Activated T-helper 1 cell treated with Interleukin-2 at 50 U/mL for 16 hours (primary cell): ENCODE results near the gene SH3GL2.

Source experiments
- DNase-seq: peaks from one replicate; pipeline ENCODE4 v3.0.0-alpha.2; 2020; ENCODE audit warnings: low read depth

Gene SH3GL2

DNA sequence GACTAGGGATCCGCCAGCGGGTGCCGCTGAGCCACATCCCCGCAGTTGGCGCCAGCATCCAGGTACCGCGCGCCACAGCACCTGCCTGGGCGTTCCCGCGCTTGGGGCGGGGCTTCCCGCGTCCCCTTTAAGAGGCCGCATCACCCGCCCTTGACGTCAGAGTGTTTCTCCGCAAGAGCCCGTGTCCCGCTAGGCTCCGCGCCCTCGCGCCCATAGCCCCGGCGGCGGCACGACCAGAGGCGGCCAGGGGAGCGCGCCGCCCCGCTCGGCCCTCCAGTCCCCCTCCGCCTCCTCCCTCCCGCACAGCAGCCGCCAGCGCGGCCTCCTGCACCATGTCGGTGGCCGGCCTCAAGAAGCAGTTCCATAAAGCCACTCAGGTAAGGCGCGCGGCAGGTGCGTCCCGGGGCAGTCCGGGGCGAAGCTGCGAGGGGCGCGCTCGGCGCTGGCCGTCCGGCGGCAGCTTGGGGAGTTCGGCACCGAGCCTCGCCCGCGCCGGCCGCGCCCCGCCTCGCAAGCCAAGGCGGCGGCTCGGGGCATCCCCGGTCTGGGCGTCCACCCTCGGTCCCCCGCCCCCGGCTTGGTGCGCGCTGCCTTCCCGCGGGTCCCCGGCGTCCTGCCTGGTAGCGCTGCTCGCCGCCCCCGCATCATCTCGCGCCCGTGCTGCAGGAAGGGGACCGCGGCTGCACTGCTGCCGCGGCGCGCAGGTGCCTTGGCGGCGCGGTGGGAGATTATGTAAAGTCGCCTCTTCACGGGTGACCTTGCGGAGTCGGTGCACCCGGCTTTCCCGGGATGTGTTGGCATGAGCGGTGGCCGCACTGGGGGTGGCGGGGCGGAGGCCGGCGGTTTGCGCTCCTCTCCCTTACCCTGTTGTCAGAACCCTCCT lies at the start of gene SH3GL2:
SH3GL2 (plus strand) TSS at position 156 of the 883 bp plus-strand sequence.
- DNase-seq, result no peak

DNA sequence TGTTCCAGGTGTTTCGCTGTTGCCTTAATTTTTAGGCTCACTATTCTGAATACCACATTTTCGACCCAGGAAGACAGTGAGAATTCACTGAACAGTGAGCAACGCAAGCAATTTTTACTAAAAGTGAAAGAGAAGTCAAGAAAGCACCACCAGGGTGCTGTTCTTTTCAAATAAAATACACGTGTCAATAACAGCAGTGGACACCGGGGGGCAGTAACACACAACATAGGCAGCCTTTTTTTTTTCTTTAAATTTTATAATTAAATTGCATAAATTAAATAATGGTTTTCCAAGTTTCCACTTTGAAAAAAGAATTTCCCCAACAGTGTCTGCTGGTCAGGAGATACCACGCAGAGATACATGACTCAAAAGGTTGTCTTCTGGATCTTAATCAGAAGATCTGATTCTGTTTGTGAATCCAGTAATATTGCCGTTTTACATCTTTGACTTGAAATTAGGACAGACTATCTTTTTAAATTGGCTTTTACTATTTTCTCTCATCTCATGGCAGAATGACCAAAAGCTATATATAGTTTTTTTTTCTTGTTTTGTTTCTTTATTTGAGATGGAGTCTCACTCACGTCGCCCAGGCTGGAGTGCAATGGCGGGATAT lies 47.1 kb upstream of the SH3GL2 start:
- no peak for DNase-seq

DNA sequence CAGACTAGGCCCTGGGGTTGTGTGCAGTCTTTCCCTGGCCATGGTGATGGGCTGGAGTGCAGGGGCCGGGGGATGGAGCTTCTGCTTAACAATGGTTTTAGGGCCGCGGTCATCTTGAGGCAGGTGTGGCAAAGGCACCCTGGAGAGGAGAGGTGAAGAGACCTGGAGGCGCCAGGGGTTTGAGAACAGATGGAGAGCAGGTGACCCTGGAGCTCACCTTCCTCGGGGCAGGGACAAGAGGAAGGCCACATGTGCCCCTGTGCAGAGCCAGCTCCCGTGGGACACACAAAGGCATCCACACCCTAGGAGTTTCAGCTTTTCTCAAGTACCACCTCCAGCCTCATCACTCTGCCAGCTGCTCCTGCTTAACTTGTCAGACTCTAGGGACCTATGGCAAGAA lies 46.4 kb upstream of the SH3GL2 start:
- DNase-seq, result no peak

DNA sequence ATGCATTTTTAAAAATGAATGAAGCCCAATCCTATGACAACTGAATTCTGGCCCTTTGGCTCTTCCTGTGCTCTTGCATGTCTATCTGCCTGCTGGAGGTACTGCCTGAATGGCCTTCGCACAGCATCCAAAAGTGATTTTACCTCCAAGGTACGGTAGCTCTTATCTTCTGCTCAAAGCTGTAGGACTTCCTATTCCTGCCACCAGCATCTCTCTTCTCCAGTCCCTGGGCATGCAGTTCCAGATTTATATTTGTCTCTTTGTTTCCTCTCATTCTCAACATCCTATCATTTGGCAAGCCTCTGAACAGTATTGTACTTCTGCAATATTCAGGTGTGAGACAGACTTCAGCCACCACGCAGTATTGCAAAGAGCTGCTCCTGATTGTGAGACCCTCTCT lies 43.7 kb upstream of the SH3GL2 start:
- DNase-seq, result no peak

DNA sequence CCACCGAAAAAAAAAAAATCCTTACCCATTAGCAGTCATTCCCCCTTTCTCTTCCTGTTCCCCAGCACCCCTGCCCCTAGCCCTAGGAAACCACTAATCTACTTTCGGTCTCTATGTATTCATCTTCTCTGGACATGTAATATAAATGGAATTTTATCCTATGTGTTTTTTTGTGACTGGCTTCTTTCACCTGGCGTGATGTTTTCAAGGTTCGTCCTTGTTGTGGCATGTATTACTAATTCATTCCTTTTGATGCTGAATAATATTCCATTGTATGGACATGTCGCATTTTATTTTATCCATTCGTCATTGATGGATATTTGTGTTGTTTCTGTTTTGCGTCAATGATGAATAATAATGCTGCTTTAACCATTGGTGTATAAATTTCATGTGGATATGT lies 42.8 kb upstream of the SH3GL2 start:
- no peak for DNase-seq

DNA sequence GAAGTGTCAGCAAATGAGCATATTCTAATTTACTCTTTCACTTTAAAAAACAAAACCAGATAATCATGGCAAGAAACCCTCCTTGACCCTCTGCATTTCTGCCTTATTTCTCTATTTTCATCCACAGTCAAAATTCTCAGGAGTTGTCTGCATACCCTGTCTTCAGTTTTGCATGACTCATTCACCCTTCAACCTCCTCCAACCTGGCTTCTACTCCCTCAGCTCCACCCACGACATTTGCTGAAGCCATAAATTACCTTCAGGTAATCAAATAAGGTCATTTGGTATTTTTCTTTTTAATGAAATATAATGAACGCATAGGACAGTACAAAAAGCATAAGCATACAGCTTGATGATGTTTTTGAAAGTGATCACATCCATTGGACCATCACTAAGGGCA lies 27.8 kb upstream of the SH3GL2 start:
- DNase-seq, result no peak

DNA sequence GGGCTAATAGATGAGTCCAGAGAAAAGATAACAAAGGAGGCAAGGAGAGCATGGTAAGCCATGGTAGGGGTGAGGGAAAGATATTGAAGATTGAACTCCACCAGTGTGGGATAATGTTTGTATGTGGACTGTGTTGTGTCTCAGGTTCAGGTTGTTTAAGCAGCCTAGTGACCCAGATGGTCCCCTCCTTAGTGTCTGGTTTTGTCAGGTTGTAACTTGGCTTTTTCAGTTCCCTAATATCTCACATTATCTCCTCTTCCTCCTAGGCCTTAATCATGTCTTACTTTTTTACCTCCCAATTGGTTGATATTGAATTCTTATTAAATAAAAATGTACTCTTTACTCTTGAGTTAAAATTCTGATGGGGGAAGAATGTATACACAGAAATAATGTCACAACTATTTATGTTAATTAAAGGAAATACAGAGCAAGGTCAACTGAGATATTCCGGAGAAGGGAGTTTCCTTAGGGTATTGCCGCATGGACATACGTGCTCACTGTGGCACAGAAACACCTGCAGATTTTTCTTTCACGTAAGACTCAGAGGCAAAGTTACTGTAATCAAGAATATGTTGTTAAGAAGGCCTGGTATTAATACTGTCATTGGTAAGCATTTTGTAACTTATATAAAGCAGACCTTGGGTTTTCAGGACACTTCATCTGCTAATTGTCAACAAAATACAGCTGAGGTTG lies 23.4 kb upstream of the SH3GL2 start:
- no peak for DNase-seq

DNA sequence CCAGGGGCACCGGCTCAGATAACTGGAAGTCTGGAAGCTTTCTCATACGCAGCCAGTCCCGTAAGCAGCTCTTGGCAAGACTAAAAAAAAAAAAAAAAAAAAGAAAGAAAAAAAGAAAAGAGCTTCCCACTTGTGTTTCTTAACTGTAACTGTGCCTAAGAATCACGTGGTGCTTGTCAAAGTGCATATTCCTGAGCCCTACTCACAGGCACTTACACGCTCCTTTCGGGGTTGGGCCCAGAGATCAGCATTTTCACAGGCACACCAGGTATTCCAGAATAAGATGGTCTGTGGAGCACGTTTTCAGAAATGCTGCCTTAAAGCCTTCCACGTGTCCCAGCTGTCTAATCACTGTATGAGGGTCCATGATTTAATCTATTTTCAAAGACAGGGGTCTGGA lies 22.6 kb upstream of the SH3GL2 start:
- DNase-seq, result no peak

DNA sequence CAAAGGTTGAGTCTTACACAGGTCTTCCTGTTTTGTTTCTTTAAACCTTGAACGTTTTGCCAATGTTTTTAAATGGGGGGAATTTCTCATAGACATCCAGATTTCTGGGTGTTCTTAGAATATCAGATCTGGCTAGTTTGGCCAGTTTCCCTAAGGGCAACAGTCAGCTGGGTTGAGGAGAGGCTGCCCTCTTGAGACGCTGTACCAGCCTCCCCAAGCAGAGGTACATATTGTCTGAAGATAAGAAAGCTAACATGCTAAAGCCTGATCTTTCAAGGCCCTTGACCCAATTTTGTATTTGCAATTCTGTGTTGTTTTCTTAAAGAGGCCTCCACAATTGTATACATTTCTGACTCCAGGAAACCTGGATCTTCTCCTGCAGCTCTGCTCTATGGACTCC lies 21.9 kb upstream of the SH3GL2 start:
- DNase-seq, result no peak

DNA sequence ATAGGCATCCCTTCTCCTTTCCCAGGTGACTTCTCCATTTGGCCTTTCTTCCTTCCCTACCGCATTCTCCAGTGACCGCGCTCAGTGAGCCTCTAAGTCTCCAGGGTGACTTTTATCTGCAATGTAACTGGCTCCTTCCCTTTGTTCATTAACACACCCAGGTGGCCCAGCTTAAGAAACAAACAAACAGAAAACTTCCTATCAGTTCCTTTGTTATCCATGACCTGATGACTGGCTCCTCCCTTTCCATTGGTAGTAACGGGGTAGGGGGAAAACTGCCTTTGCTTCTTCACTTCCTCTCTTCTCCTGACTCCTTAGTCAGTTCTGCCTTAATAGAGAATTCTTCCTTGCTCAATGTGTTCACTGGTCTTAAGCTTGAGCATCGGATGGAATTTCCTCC lies 7.0 kb upstream of the SH3GL2 start:
- DNase-seq, result no peak

DNA sequence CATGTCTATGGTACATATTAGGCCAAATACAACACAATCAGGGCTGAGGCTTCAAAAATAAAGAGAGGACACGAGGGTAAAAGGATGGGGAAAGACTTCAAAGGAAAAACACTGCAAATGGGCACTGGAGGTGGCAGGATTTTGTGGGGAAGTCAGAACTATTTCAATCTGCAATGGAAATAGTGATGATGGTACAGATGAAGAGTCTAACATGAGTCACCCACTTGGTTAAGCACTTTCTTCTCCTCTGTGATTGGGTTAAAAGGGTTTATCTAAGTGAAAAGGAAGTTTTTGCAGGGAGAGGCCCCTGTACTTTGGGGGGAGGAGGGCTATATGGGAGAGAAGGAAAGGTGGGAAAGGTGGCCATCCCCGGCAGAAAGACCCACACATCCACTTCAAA lies 4.5 kb upstream of the SH3GL2 start:
- no peak for DNase-seq

DNA sequence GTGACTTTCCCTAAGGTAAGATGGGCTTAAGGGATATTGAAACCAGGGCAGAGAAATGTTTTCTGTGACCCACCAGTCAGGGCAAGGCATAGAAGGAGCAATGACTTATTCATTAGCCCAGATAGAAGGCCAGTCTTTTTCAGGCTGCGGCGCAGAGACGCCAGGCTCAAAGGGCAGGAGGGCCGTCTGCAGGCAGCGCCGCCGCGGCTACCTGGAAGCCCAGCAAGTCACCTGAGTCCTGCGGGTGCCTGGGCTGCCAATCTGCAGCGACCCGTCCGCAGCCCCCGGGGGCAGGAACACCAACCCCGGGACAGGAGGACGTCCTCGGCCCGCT lies 322 bp upstream of the SH3GL2 start:
- DNase-seq, result no peak

DNA sequence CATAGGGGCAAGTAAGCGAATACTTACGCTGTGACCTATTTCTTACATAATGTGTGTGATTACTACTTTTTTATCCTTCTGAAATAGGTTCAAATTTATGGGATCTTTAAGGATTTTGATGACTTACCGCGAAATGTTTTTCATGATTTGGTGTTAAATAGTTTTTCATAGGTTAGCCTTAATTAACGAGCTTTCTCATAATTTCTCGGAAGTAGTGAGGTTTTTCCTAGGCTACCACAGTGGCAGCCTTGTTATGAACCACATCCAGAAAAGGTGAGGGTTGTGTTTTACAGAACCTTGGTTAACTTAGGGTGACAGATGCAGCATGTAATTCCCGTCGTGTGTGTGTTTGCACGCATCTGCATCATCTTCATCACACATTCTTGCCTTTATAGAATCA lies 1.3 kb downstream of the SH3GL2 start:
- no peak for DNase-seq

DNA sequence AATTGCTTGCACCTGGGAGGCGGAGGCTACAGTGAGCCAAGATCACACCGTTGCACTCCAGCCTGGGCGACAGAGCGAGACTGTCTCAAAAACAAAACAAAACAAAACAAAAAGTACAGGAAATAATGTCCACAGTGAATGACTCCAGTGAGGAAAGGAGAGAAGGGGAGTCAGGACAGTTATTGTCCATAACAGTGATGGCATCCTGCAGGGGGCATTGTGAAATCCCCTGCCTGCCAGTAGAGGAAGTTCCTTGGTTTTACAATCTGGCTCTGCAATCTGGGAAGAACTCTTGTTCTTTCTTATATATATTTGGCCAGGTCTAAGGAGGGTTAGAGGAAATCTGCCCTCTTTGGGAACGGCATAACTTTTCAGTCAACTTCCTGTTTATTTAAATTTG lies 8.2 kb downstream of the SH3GL2 start:
- DNase-seq, result no peak

DNA sequence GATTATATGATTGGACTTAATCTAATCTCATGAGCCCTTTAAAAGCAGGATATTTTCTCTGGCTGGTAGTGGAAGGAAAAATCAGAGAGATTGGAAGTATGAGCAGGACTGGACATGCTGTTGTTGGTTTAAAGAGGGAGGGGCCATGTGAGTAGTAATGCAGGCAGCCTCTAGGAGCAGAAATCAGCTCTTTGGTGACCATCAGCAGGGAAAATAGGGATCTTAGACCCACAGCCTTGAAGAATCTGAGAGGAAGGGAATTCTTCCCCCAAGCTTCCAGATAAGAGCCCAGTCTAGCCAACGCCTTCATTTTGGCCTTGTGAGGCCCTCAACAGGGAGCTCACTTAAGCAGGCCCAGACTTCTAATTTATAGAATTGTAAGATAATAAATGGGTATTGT lies 9.5 kb downstream of the SH3GL2 start:
- no peak for DNase-seq

DNA sequence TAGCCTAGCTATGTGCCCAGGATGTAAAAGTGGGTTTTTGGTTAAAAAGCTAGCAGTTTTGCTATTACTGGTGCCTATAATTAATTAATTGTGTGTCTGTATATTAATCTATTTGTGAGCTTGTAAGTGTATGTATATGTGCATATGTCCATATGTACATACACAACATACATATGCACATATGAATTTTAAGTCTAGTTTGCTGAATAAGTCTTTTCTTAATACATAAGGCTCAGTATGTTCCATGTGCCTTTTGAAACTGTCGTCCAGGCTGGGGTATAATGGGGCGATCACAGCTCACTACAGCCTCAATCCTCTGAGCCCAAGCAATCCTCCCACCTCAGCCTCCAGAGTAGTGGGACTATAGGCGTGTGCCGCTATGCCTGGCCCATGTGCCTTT lies 10.1 kb downstream of the SH3GL2 start:
- no peak for DNase-seq

DNA sequence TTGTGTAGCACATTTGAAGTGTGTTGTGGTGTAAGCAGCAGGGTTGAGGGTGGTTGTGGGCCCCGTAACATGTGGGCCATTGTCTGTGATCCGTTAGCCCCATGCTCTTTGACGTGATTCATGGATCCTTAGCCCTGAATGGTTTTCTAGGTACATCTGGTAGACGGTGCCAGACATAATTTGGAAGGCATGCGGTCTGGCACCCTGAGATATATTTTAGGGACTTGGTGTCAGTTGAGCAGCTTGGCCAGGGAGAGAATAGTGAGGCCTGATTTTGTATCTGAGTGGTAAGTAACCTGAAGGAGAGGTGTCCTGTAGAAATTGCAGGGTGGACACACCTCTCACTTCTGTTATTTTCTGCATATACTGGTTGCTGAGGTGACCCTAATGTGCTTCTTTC lies 10.9 kb downstream of the SH3GL2 start:
- no peak for DNase-seq

DNA sequence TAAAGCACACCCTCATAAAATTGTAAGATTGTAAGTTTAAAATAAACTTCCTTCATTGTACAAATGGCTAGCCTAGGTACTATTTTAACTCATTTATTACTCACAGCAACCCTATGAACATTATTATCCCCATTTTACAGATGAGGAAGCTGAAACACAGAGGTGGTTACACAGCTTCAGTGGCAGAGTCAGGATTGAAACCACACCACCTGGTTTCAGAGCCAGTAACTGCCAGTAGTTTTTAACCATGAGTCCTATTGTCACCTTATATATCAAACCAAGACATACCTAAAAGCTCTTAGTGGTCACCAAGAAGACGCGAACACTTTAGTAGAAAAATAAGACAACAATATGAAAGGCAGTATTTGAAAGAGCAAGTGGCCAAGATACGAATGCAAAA lies 16.1 kb downstream of the SH3GL2 start:
- DNase-seq, result no peak

DNA sequence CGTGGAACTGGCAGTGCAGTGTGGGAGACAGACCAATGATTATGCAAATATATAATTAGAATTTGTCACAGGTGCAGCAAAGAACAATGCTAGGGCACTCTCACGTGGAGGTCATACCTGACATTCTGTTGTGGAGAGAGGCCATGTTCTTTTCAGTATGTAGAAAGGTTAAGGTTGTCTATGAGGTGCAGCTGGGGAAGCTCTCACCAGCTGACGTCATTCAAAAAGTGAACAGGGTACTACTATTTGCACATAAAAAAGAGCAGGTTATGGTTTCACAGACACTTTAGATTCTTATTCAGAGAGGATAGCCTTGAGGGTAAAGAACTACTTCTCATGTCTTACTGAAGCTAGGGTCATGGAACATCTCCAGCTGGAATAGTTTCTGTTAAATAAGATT lies 19.1 kb downstream of the SH3GL2 start:
- no peak for DNase-seq

DNA sequence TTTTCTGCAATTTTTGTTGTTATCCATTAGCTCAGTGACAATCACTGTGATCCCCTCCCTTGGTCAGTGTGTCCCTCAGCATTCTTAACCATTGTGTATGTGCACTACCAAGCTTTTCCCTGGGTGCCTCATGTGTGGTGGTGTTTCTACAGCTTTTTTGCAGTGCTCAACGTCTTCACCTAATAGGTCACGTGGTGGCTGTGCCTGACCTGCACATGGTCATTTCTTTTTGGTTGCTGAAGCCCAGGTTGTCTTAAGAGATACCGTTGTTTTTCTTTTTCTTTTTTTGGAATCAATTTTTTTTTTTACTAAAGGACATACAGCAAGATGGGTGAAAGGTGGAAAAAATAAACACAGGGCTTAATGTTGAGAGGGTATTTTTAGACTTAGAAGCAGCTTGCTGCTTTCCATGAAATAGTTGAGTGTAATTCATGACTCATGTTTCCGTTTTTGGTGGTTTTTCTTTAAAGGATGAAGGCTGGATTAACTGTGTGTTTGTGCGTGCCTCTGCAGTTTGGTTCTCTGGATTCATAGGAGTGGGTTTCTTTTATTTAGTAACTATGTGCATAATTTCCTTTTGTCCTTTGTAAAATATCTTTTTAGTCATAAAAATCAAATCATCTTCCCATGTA lies 22.2 kb downstream of the SH3GL2 start:
- DNase-seq, result no peak

DNA sequence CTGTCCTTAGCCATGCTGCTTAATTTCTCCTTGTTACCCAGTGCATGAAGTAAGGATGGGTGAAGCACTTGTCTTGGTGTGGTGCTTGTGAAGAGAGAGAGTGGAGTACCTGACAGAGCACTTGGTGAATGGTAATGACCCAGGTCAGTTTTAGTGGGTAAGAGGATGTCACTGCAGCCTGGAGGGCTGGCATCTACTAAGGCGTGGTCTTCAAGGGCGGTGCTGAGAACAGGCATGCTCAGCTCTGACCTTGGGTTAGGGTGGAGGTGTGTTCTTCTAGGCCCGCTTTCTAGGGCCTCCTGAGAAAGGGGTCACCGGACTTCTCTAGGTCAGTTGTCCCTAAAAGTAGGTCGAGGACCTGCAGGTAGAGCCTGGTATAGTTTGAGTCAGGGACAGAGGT lies 25.7 kb downstream of the SH3GL2 start:
- DNase-seq, result no peak

DNA sequence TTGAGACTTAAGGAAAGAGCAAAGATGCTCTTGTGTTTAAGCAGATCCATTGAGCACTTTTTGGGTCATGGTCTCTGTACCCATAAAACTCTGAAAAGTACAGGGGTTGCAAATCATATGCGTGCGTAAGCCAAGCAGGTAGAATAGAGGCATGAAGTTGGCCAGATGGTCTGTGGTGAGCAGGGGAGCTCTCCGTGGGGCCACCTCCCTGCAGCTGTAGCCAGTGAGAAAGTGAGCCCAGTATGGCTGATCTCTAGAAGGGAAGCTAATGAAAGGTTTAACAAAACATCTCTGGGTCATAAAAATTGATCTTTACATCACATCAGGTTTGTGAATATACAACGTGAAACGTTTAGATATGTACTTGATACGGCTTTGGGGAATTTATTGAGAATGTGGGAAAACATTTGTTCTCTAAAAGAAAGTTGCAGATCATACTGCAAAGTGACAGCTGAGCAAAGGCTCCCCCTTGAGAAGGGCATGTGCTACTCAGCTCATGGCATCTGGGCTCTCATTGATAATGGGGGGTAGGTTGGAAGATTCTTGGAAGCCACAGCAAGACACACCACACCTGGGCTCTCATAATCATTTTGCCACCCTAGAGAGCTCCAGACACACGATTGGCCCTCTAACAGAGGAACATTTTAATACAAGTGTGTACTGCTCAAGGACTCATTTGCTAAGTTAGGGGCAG lies 30.6 kb downstream of the SH3GL2 start:
- no peak for DNase-seq
